WTC11 (cell line): ENCODE results near the gene BMP3. TPM values are rescaled to one million over a fixed set of nuclear protein-coding genes. Genes with fewer than 3 reads are reported as not detected.
A peak's percentile ranks its signal among the peaks of the same experiment; 100 is the strongest.

Experiments
- ATAC-seq: fragments of 200-7000 bp; cut with Tn5 transposase; 2 replicates; pipeline ENCODE4 v1.10.0; 2021; ENCODE audit warnings: mild to moderate bottlenecking, moderate library complexity
- CTCF ChIA-PET: fragments of 300-600 bp; sonication (Branson Sonifier 250); formaldehyde crosslinking; loops from one replicate; lab custom pipeline; 2021; ENCODE audit warnings: antibody characterized with exemption; lab: Charles Lee
- POLR2A ChIA-PET: fragments of 350-600 bp; sonication (Branson Sonifier 250); formaldehyde crosslinking; loops from one replicate; lab custom pipeline; 2021; ENCODE audit warnings: antibody characterized with exemption; lab: Charles Lee
- DNase-seq: peaks from one replicate; pipeline ENCODE4 v3.0.0; 2021; ENCODE audit warnings: low spot score
- H3K27ac Mint-ChIP-seq: 2 replicates; pipeline ENCODE4 v1.8.0; 2021; ENCODE audit warnings: mixed read lengths
- H3K27me3 Mint-ChIP-seq: 2 replicates; pipeline ENCODE4 v1.8.0; 2021; ENCODE audit warnings: low read depth, mild to moderate bottlenecking, moderate library complexity, mixed read lengths
- H3K36me3 Mint-ChIP-seq: 2 replicates; pipeline ENCODE4 v1.8.0; 2021; ENCODE audit warnings: mixed read lengths
- H3K4me1 Mint-ChIP-seq: 2 replicates; pipeline ENCODE4 v1.8.0; 2022; ENCODE audit warnings: mixed read lengths
- H3K4me3 Mint-ChIP-seq: 2 replicates; pipeline ENCODE4 v1.8.0; 2021; ENCODE audit warnings: mild to moderate bottlenecking, moderate library complexity, mixed read lengths
- H3K9me3 Mint-ChIP-seq: 2 replicates; pipeline ENCODE4 v1.8.0; 2021; ENCODE audit warnings: mixed read lengths
- AFF4 ChIP-seq: sonication (generic); formaldehyde crosslinking; IDR thresholded peaks from 2 replicates; pipeline ENCODE4 v1.8.1; 2023; ENCODE audit warnings: mild to moderate bottlenecking, missing genetic modification reagents, borderline replicate concordance
- ATF3 ChIP-seq: sonication (generic); formaldehyde crosslinking; conservative IDR thresholded peaks from 2 replicates; pipeline ENCODE4 v1.8.1; 2022; ENCODE audit warnings: mild to moderate bottlenecking, missing genetic modification reagents
- CBFB ChIP-seq: sonication (generic); formaldehyde crosslinking; IDR thresholded peaks from 2 replicates; pipeline ENCODE4 v1.8.1; 2022; ENCODE audit warnings: mild to moderate bottlenecking, low read depth, missing genetic modification reagents
- CREB1 ChIP-seq: sonication (generic); formaldehyde crosslinking; IDR thresholded peaks from 2 replicates; pipeline ENCODE4 v1.8.0; 2023; ENCODE audit warnings: mild to moderate bottlenecking, missing genetic modification reagents
- GTF2I ChIP-seq: fragments of 250-450 bp; sonication (Bioruptor Pico); conservative IDR thresholded peaks from 2 replicates; pipeline ENCODE4 v1.4.0; 2021; ENCODE audit warnings: mild to moderate bottlenecking
- MXD4 ChIP-seq: fragments of 250-450 bp; sonication (Bioruptor Pico); IDR thresholded peaks from 2 replicates; pipeline ENCODE4 v1.8.0; 2021; ENCODE audit warnings: mild to moderate bottlenecking, moderate library complexity, borderline replicate concordance
- SOX15 ChIP-seq: fragments of 250-450 bp; sonication (Bioruptor Pico); IDR thresholded peaks from 2 replicates; pipeline ENCODE4 v1.9.0; 2021; ENCODE audit warnings: mild to moderate bottlenecking
- TP53 ChIP-seq: sonication (generic); formaldehyde crosslinking; IDR thresholded peaks from 2 replicates; pipeline ENCODE4 v1.8.1; 2023; ENCODE audit warnings: mild to moderate bottlenecking, missing genetic modification reagents
- ZNF121 ChIP-seq: sonication (generic); formaldehyde crosslinking; IDR thresholded peaks from 2 replicates; pipeline ENCODE4 v1.8.0; 2023; ENCODE audit warnings: missing genetic modification reagents
- ZNF219 ChIP-seq: sonication (generic); formaldehyde crosslinking; IDR thresholded peaks from 2 replicates; pipeline ENCODE4 v1.8.0; 2023; ENCODE audit warnings: missing genetic modification reagents, mild to moderate bottlenecking, borderline replicate concordance
- total RNA-seq: library from RNA; stranded (reverse); gene quantifications from 3 replicates; pipeline ENCODE4 v1.2.3, GENCODE V29; 2021
- TF ChIP-seq, protein P1 (sequence below): fragments of 200-600 bp; IDR thresholded peaks from 2 replicates; pipeline ENCODE4 v1.8.0; 2022; ENCODE audit warnings: antibody characterized with exemption
- TF ChIP-seq, protein P2 (sequence below): sonication (generic); formaldehyde crosslinking; IDR thresholded peaks from 2 replicates; pipeline ENCODE4 v1.8.1; 2022; ENCODE audit warnings: mild to moderate bottlenecking, moderate library complexity, missing genetic modification reagents
- TF ChIP-seq, protein P3 (sequence below): sonication (generic); formaldehyde crosslinking; IDR thresholded peaks from 2 replicates; pipeline ENCODE4 v1.8.1; 2023; ENCODE audit warnings: mild to moderate bottlenecking, missing genetic modification reagents, moderate library complexity
- TF ChIP-seq, protein P4 (sequence below): sonication (generic); formaldehyde crosslinking; IDR thresholded peaks from 2 replicates; pipeline ENCODE4 v1.8.1; 2022; ENCODE audit warnings: mild to moderate bottlenecking, missing genetic modification reagents, moderate library complexity, borderline replicate concordance

BMP3 gene
- total RNA-seq, 1 experiment from 2014 or later: 0.55 TPM

DNA sequence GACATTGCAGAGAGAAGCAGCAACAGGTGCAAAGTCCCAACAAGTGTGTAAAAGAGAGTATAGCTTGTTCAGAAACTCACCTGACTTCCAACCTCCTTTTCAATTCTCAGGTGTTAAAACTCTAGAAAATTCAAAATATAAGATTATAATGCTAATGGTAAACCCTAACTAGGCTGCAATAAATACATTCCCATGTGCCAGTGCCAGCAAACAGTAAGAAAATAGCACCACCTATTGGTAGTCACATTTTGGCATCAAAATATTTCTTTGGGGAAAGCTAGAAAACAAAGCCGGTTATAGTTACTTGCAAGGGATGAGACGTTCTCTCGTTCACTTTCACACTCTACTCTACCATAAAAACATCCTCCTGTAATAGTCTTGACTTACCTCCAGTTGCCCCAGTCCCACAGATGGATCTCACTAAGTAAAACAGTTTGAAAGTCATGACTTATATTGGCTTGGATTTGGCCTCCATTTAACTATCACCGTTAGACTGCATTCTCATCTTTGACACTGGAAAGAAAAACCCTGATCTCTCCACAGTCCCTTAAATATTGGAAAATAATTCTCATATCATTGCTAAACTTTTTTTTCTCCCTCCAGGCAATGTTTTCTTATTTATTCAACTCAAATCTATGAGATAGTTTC is 9.6 kb downstream of the BMP3 start:
- Mint-ChIP-seq H3K27ac (no peak overlapping the region), H3K36me3 (no peaks in the 10 kb centered on the region)
- TF ChIP-seq, protein P1, sequence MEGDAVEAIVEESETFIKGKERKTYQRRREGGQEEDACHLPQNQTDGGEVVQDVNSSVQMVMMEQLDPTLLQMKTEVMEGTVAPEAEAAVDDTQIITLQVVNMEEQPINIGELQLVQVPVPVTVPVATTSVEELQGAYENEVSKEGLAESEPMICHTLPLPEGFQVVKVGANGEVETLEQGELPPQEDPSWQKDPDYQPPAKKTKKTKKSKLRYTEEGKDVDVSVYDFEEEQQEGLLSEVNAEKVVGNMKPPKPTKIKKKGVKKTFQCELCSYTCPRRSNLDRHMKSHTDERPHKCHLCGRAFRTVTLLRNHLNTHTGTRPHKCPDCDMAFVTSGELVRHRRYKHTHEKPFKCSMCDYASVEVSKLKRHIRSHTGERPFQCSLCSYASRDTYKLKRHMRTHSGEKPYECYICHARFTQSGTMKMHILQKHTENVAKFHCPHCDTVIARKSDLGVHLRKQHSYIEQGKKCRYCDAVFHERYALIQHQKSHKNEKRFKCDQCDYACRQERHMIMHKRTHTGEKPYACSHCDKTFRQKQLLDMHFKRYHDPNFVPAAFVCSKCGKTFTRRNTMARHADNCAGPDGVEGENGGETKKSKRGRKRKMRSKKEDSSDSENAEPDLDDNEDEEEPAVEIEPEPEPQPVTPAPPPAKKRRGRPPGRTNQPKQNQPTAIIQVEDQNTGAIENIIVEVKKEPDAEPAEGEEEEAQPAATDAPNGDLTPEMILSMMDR: peak; percentile 19; the same call in 1 of the 2 replicates
- TF ChIP-seq ZNF121: no peak
- TF ChIP-seq, all 79 proteins: peak for 1
- Mint-ChIP-seq H3K4me1 (peaks cover 16% of the 10 kb centered on the region), H3K9me3 (no peaks in the 10 kb centered on the region), H3K4me3 (no peak overlapping the region), H3K27me3 (no peaks in the 10 kb centered on the region)
- POLR2A ChIA-PET: interaction anchor here (0.6 kb wide), 1 partner anchor 1270 kb away, joined by 4 read pairs; no protein-coding TSS in a partner anchor
- CTCF ChIA-PET: interaction anchor here (0.6 to 4.2 kb wide), 23 partner anchors 9 to 819 kb away, joined by 3 to 39 read pairs (median 4); partner anchors contain the start of genes BMP3 and CFAP299
- peak; percentile 51; the same call in 1 of the 2 replicates for ATAC-seq
- no peak for DNase-seq

GRCh38 chr4:81042578-81043365 is 12.3 kb downstream of the BMP3 start:
- POLR2A ChIA-PET: no interaction called here
- CTCF ChIA-PET: interaction anchor here (0.9 to 4.2 kb wide), 5 partner anchors 9 to 686 kb away, joined by 3 to 39 read pairs (median 4); no protein-coding TSS in a partner anchor
- Mint-ChIP-seq H3K4me1 (peaks cover 15% of the 10 kb centered on the region), H3K36me3 (no peaks in the 10 kb centered on the region), H3K27ac (no peak overlapping the region), H3K27me3 (no peaks in the 10 kb centered on the region), H3K9me3 (no peaks in the 10 kb centered on the region)
- no peak for ATAC-seq
- TF ChIP-seq ZNF219: no peak
- TF ChIP-seq, protein P2, sequence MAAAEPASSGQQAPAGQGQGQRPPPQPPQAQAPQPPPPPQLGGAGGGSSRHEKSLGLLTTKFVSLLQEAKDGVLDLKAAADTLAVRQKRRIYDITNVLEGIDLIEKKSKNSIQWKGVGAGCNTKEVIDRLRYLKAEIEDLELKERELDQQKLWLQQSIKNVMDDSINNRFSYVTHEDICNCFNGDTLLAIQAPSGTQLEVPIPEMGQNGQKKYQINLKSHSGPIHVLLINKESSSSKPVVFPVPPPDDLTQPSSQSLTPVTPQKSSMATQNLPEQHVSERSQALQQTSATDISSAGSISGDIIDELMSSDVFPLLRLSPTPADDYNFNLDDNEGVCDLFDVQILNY (CRISPR knock-in tag): no peak
- no peak for TF ChIP-seq TP53 (CRISPR knock-in tag)
- no peak for TF ChIP-seq CREB1 (CRISPR knock-in tag)
- no peak for TF ChIP-seq CBFB (CRISPR knock-in tag)
- TF ChIP-seq, all 79 proteins: peak for 0
- DNase-seq: no peak
- no peak overlapping the region for H3K4me3 Mint-ChIP-seq

GRCh38 chr4:81049330-81049729 is 18.8 kb downstream of the BMP3 start:
- TF ChIP-seq CREB1 (CRISPR knock-in tag): no peak
- CTCF ChIA-PET: interaction anchor here (0.9 to 2.8 kb wide), 3 partner anchors 10 to 687 kb away, joined by 3 to 11 read pairs (median 8); no protein-coding TSS in a partner anchor

DNA sequence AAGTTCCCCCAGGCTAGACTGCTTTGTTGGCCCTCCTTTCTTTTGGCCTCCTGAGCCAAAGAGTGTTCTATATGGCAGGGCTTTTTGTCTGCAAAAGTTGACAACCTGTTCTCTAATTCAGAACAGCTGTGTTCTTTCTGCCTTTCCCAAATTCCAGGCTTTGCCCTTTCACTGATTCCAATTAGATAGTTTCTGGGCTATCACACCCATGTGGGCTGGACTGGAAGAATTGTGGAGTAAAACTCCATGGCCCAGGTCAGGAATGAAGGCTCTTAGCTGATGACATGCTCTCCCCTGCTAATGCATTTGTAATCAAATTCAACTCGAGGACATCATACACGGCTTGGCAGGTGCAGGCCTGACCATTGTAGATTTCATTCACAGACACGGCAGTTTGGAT is 19.4 kb downstream of the BMP3 start:
- peaks cover 10% of the 10 kb centered on the region for H3K4me1 Mint-ChIP-seq
- ChIA-PET POLR2A (no interaction called here), CTCF (interaction anchor here (1.2 to 2.8 kb wide), 4 partner anchors 10 to 687 kb away, joined by 3 to 11 read pairs (median 6); no protein-coding TSS in a partner anchor)
- H3K27me3 Mint-ChIP-seq: no peaks in the 10 kb centered on the region
- H3K4me3 Mint-ChIP-seq: no peak overlapping the region
- no peak overlapping the region for H3K27ac Mint-ChIP-seq
- no peak for DNase-seq
- H3K36me3 Mint-ChIP-seq: no peaks in the 10 kb centered on the region
- ATAC-seq: no peak
- H3K9me3 Mint-ChIP-seq: no peaks in the 10 kb centered on the region
- TF ChIP-seq, protein P3, sequence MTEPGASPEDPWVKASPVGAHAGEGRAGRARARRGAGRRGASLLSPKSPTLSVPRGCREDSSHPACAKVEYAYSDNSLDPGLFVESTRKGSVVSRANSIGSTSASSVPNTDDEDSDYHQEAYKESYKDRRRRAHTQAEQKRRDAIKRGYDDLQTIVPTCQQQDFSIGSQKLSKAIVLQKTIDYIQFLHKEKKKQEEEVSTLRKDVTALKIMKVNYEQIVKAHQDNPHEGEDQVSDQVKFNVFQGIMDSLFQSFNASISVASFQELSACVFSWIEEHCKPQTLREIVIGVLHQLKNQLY (CRISPR knock-in tag): no peak
- TF ChIP-seq, protein P4, sequence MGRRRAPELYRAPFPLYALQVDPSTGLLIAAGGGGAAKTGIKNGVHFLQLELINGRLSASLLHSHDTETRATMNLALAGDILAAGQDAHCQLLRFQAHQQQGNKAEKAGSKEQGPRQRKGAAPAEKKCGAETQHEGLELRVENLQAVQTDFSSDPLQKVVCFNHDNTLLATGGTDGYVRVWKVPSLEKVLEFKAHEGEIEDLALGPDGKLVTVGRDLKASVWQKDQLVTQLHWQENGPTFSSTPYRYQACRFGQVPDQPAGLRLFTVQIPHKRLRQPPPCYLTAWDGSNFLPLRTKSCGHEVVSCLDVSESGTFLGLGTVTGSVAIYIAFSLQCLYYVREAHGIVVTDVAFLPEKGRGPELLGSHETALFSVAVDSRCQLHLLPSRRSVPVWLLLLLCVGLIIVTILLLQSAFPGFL: no peak
- TF ChIP-seq MXD4 (CRISPR knock-in tag) (no peak), AFF4 (CRISPR knock-in tag) (no peak), ATF3 (no peak), GTF2I (CRISPR knock-in tag) (no peak), SOX15 (CRISPR knock-in tag) (no peak)
- TF ChIP-seq, protein P1: no peak

More at GRCh38 chr4:81049330-81049729, 18.8 kb downstream of the BMP3 start:
- ATAC-seq (no peak), DNase-seq (no peak)
- POLR2A ChIA-PET: no interaction called here
- H3K4me3 Mint-ChIP-seq: no peak overlapping the region
- H3K36me3 Mint-ChIP-seq: no peaks in the 10 kb centered on the region
- no peaks in the 10 kb centered on the region for H3K27me3 Mint-ChIP-seq
- no peak overlapping the region for H3K27ac Mint-ChIP-seq
- peaks cover 10% of the 10 kb centered on the region for H3K4me1 Mint-ChIP-seq
- no peaks in the 10 kb centered on the region for H3K9me3 Mint-ChIP-seq
